ENCODE measurements around the gene PARD3.
A peak's percentile ranks its signal among the peaks of the same experiment; 100 is the strongest.

PARD3 gene

DNA sequence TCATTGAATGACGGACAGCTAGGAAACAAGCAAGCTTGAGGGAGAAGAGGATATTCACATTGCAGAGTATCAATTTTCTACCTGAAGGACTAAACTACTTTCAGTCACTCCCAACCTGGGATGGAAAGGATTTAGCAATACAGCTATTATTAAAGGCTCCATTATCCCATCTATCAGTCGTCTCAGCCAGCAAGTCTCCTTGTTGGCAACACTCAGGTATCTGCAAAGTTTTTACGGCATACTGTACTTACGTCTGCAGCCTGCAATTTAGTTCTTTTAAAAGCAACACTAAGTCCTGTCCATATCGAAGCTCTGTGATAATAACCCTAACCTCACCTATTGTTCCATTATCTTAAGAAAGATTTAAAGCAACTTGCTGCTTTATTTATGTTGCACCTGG is 689.4 kb downstream of the PARD3 start:
- DNase-seq (ENCODE audit: low read depth) = no peak
- in situ Hi-C loops (cut with HindIII; ENCODE audit: low sequenced_read_pairs) = no loop called here
- no peak overlapping the region for H3K4me3 ChIP-seq (ENCODE audit: low read depth, low read length)

DNA sequence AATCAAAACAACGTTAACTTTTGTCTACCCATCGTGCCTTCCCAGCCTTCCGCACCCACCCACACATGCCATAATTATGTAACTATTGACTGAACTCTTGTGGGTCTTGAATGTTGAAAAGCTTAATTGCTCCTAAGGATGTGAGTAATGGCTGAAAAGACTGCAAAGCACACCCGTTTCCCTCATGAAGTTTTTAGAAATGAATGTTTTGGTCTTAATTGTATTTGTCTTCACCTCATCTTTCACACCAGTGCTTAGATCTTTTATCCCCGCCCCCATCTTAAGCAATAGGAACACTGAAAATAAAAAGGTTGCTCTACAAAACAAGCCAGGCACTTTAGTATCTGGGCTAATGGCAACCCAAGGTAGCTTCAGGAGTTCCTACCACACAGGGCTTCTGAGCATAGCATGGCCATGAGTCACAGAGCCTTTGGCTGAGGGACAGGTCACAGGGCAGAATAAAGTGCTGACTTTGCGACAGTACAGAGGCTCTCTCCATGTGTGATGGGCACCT is 690.5 kb downstream of the PARD3 start:
- DNase-seq (ENCODE audit: low read depth) = no peak
- in situ Hi-C loops (cut with HindIII; ENCODE audit: low sequenced_read_pairs) = no loop called here
- no peak overlapping the region for H3K4me3 ChIP-seq (ENCODE audit: low read depth, low read length)
- TF ChIP-seq, protein P1, sequence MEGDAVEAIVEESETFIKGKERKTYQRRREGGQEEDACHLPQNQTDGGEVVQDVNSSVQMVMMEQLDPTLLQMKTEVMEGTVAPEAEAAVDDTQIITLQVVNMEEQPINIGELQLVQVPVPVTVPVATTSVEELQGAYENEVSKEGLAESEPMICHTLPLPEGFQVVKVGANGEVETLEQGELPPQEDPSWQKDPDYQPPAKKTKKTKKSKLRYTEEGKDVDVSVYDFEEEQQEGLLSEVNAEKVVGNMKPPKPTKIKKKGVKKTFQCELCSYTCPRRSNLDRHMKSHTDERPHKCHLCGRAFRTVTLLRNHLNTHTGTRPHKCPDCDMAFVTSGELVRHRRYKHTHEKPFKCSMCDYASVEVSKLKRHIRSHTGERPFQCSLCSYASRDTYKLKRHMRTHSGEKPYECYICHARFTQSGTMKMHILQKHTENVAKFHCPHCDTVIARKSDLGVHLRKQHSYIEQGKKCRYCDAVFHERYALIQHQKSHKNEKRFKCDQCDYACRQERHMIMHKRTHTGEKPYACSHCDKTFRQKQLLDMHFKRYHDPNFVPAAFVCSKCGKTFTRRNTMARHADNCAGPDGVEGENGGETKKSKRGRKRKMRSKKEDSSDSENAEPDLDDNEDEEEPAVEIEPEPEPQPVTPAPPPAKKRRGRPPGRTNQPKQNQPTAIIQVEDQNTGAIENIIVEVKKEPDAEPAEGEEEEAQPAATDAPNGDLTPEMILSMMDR (IDR thresholded peaks at IDR 0.05; ENCODE audit: low read depth, low read length, missing control alignments) = no peak

More for the DNA sequence above, 689.4 kb downstream of the PARD3 start:
- TF ChIP-seq, protein P1 (IDR thresholded peaks at IDR 0.05; ENCODE audit: low read depth, low read length, missing control alignments) = no peak

DNA sequence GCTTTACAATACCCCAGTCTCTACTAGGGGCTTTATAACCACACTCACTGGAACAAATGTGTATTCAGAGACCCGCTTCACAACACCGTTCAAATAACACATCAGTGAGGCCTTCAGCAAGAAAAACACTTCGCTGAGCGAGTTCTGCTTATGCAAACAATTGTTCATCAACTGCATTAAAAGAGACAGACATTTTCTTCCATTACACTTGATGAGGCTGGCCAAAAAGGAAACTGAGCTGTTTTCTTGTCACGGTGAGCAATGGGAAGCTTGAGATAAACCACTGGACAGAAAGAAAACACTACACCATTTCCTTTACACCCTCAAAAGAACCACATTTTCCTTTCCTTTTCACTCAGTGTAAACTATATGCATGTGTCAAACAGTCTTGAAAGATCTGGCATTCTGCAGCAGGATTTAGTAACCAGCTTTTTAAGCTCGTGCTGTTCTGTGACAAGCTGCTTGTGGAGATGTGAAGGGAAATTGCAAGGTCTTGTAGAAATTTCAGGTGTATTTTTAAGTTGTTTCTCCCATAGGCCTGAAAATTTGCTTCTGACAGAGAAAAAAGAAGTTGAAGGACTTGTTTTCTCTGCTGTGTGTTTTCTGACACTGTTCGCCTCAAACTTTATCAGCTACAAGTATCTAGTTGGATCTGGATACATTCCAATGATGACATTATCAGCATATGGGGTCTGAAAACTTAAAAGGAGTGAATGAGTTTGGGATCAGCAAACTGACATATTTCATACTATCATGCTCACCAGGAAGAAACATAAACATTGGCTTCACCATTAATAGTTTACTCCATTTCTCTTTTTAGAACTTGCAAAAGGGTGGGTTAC is 693.1 kb downstream of the PARD3 start:
- TF ChIP-seq, protein P1 (IDR thresholded peaks at IDR 0.05; ENCODE audit: low read depth, low read length, missing control alignments) = no peak
- in situ Hi-C loops (cut with HindIII; ENCODE audit: low sequenced_read_pairs) = no loop called here
- no peak overlapping the region for H3K4me3 ChIP-seq (ENCODE audit: low read depth, low read length)
- peak; percentile 53 for DNase-seq (ENCODE audit: low read depth)

DNA sequence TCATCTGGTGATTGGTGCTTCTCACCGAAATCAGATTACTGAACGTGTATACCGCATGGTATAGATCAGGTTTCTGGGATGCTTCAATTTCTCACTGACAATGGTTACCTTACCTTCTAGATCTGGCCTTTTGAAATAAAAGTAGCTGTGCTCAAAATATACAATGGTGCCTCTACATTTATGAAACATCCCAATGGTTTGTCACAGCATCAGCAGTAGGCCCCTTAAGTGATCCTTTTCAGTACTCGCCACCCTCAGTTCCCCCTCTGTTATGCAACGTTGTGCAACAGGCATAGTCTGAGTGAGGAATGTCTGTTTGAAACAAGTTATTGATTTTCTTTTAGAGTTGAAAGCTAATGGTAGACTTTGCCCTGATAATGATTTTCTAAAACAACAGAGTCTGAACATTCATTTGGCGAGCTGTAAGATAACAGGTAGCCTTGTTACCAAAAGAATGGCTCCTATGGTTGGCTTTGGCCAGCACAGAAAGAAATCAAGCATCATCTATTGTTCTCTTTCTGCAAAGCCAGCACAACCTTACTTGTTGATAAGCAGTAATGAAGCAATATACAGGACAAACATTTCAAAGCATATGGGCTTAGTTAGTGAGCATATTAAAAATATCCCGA is 693.9 kb downstream of the PARD3 start:
- no peak for DNase-seq (ENCODE audit: low read depth)
- TF ChIP-seq, protein P1 (IDR thresholded peaks at IDR 0.05; ENCODE audit: low read depth, low read length, missing control alignments) = no peak
- no peak overlapping the region for H3K4me3 ChIP-seq (ENCODE audit: low read depth, low read length)
- in situ Hi-C loops (cut with HindIII; ENCODE audit: low sequenced_read_pairs) = no loop called here

DNA sequence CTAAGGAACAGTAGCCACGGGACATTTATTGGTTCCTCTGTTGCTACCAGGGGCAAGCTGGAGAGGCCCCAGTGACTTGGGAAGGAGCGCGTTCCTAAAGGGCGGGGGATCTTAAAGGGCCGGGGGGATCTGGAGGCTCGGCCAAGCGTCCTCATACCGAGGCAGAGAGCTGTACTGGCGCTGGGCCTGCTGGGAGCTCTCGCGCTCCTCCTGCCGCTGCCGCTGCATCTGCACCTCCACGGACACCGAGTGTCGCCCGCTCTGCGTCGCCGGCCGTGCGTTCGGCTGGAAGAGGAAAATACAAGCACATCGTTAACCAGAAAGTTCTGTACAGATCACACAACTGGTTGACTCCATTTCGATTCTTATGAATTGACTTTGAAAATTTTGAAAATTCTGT is 695.6 kb downstream of the PARD3 start:
- in situ Hi-C loops (cut with HindIII; ENCODE audit: low sequenced_read_pairs) = no loop called here
- no peak overlapping the region for H3K4me3 ChIP-seq (ENCODE audit: low read depth, low read length)
- TF ChIP-seq, protein P1 (IDR thresholded peaks at IDR 0.05; ENCODE audit: low read depth, low read length, missing control alignments) = no peak
- no peak for DNase-seq (ENCODE audit: low read depth)

DNA sequence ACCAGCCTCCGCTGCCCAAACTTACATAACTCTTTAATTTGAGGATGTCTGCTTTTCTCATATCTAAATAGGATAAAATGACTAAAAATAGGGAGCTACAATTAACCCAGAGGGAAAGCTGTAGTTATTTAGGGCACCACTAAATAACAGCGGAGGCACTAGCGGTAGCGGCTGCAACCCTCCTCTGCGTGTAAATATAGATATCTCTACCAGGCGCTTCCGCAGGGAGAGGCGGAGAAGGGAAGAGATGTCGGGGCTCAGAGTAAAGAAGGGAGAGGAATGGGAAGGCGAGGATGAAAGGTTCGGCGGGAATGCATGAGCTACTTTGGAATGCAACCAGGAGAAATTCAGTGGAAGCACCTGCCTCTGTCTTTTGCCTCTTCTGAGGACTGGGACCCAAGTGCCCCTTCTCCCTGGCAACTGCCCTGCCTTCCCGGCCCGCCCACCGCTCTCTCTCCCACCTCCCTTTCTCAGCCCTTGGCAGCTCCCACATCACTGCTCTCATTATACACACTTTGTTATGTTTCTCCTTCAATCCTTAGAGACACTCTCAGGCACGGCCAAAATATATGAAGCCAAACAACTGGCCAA is 698.3 kb downstream of the PARD3 start:
- in situ Hi-C loops (cut with HindIII; ENCODE audit: low sequenced_read_pairs) = no loop called here
- TF ChIP-seq, protein P1 (IDR thresholded peaks at IDR 0.05; ENCODE audit: low read depth, low read length, missing control alignments) = peak; percentile 0
- no peak overlapping the region for H3K4me3 ChIP-seq (ENCODE audit: low read depth, low read length)
- no peak for DNase-seq (ENCODE audit: low read depth)
